GM12878 (cell line): ENCODE results near the gene NRSN1. TPM values are rescaled to one million over a fixed set of nuclear protein-coding genes. Genes with fewer than 3 reads are reported as not detected.
"Not testable (repeated sequence)": the region's sequence is repeated elsewhere in the genome, so short reads cannot be mapped to it uniquely, and the experiment has no call there.

Experiments
- ATAC-seq: fragments of 200-7000 bp; cut with Tn5 transposase; 3 replicates; pipeline ENCODE4 v1.9.1; 2020; ENCODE audit warnings: mild to moderate bottlenecking, moderate library complexity
- BruUV-seq: library from RNA; stranded (reverse); fragments of 400-500 nt; replicated peaks from 2 replicates; lab custom pipeline; 2021; lab: Mats Ljungman, UMichigan
- CTCF ChIA-PET: fragments of 300-600 bp; sonication (Branson Sonifier 250); formaldehyde crosslinking; extraction: SDS; loops from one replicate; lab custom pipeline; 2021; ENCODE audit warnings: inconsistent platforms; lab: Yijun Ruan, JAX
- POLR2A ChIA-PET: fragments of 350-600 bp; formaldehyde crosslinking; extraction: SDS; loops from one replicate; lab custom pipeline; 2021; ENCODE audit warnings: inconsistent platforms; lab: Charles Lee
- RAD21 ChIA-PET: fragments of 300-600 bp; sonication (Branson Sonifier 250); formaldehyde crosslinking; loops from one replicate; lab custom pipeline; 2023; ENCODE audit warnings: antibody characterized with exemption; ENCODE audit not compliant: unreplicated experiment; lab: Charles Lee
- SMC1A ChIA-PET: fragments of 300-600 bp; sonication (Branson Sonifier 250); formaldehyde crosslinking; loops from one replicate; lab custom pipeline; 2023; ENCODE audit not compliant: unreplicated experiment, uncharacterized antibody; lab: Charles Lee
- DNase-seq: peaks from one replicate; pipeline ENCODE4 v3.0.0-alpha.2; 2011; ENCODE audit warnings: low read depth, low spot score
- FAIRE-seq: peaks from 3 replicates; lab custom pipeline; 2011; peaks lifted over from hg19 to GRCh38; lab: Jason Lieb, UNC
- H2AFZ ChIP-seq: 2 replicates; pipeline ENCODE4 v1.6.0; 2011; ENCODE audit warnings: low read depth, low read length, control low read depth; ENCODE audit not compliant: control insufficient read depth
- H3K27ac ChIP-seq: 2 replicates; pipeline ENCODE4 v1.5.1; 2011; ENCODE audit warnings: control low read depth; ENCODE audit not compliant: control insufficient read depth, insufficient read depth
- H3K27me3 ChIP-seq, 2 experiments: replicated peaks in 1 of 2; 2 replicates each; pipeline versions ENCODE4 v1.6.0 to v1.6.1; 2011; ENCODE audit warnings: low read length in 1 of 2; ENCODE audit not compliant: control insufficient read depth in 2 of 2, insufficient read depth in 2 of 2
- H3K36me3 ChIP-seq, 2 experiments: 2 replicates each; pipeline ENCODE4 v1.5.1; 2011; ENCODE audit warnings: low read length in 1 of 2; ENCODE audit not compliant: control insufficient read depth in 2 of 2, insufficient read depth in 2 of 2
- H3K4me1 ChIP-seq: 2 replicates; pipeline ENCODE4 v1.6.1; 2011; ENCODE audit warnings: mild to moderate bottlenecking, low read length, moderate library complexity, mixed read lengths; ENCODE audit not compliant: control insufficient read depth, insufficient read depth
- H3K4me2 ChIP-seq: 2 replicates; pipeline ENCODE4 v1.6.0; 2011; ENCODE audit warnings: control low read depth; ENCODE audit not compliant: control insufficient read depth, insufficient read depth
- H3K4me3 ChIP-seq: fragments of 200-600 bp; sonication (generic); 2 replicates; pipeline ENCODE4 v1.5.1; 2016
- H3K79me2 ChIP-seq: 2 replicates; pipeline ENCODE4 v1.6.0; 2011; ENCODE audit warnings: low read length; ENCODE audit not compliant: control insufficient read depth, insufficient read depth
- H3K9ac ChIP-seq: 2 replicates; pipeline ENCODE4 v1.8.0; 2011; ENCODE audit warnings: low read length, control low read depth, mixed read lengths; ENCODE audit not compliant: control insufficient read depth, insufficient read depth
- H3K9me3 ChIP-seq: replicated peaks from 3 replicates; pipeline ENCODE4 v1.5.1; 2011; ENCODE audit warnings: mild to moderate bottlenecking, low read length; ENCODE audit not compliant: control insufficient read depth, insufficient read depth
- H4K20me1 ChIP-seq: 2 replicates; pipeline ENCODE4 v1.6.0; 2011; ENCODE audit not compliant: control insufficient read depth, insufficient read depth
- CBX3 ChIP-seq: fragments of 200-600 bp; sonication (generic); IDR thresholded peaks from 2 replicates; pipeline ENCODE4 v1.6.1; 2016; ENCODE audit warnings: low read depth, borderline replicate concordance
- CHD1 ChIP-seq: IDR thresholded peaks from 2 replicates; pipeline ENCODE4 v1.6.1; 2012; ENCODE audit warnings: low read depth, low read length, improper control_type of control experiment
- CHD2 ChIP-seq: IDR thresholded peaks from 2 replicates; pipeline ENCODE4 v1.6.1; 2011; ENCODE audit warnings: low read depth, low read length, improper control_type of control experiment, borderline replicate concordance
- FOXK2 ChIP-seq: fragments of 450-650 bp; IDR thresholded peaks from 2 replicates; pipeline ENCODE4 v1.6.1; 2017; ENCODE audit warnings: mild to moderate bottlenecking, moderate library complexity
- JUNB ChIP-seq: IDR thresholded peaks from 2 replicates; pipeline ENCODE4 v1.6.1; 2016; ENCODE audit warnings: antibody characterized with exemption, mild to moderate bottlenecking
- MTA3 ChIP-seq: IDR thresholded peaks from 2 replicates; pipeline ENCODE4 v1.6.1; 2012; ENCODE audit warnings: low read length, inconsistent platforms, borderline replicate concordance
- NFYB ChIP-seq: IDR thresholded peaks from 2 replicates; pipeline ENCODE4 v1.6.1; 2011; ENCODE audit warnings: low read depth, mild to moderate bottlenecking, low read length, improper control_type of control experiment, moderate library complexity; ENCODE audit not compliant: insufficient read depth
- NR2C2 ChIP-seq: IDR thresholded peaks from 2 replicates; pipeline ENCODE4 v1.6.1; 2011; ENCODE audit warnings: borderline replicate concordance, low read depth; ENCODE audit not compliant: control insufficient read depth, insufficient read length
- RFX5 ChIP-seq: IDR thresholded peaks from 2 replicates; pipeline ENCODE4 v1.6.1; 2011; ENCODE audit warnings: low read depth, low read length, improper control_type of control experiment
- SUZ12 ChIP-seq: fragments of 200-600 bp; sonication (generic); IDR thresholded peaks from one replicate; pipeline ENCODE4 v1.6.1; 2018; ENCODE audit warnings: antibody characterized with exemption, mild to moderate bottlenecking; ENCODE audit not compliant: unreplicated experiment
- ZZZ3 ChIP-seq: IDR thresholded peaks from 2 replicates; pipeline ENCODE4 v1.6.1; 2011; ENCODE audit warnings: low read depth; ENCODE audit not compliant: control insufficient read depth, insufficient read length
- WGBS: methylation state at CpG from one replicate; pipeline ENCODE4 v1.1.6; 2016; ENCODE audit warnings: low lambda C conversion rate; ENCODE audit not compliant: insufficient replicate concordance, insufficient coverage; ENCODE audit errors: missing lambda C conversion rate; 5-methylcytosine and 5-hydroxymethylcytosine counted together
- in situ Hi-C: fragments of 300-500 bp; cut with MboI; formaldehyde crosslinking; loops from 9 replicates; pipeline ENCODE4 v1.14.3; 2018; ENCODE audit warnings: mixed read lengths
- intact Hi-C: fragments of 100-400 bp; cut with micrococcal nuclease; formaldehyde crosslinking; loops from one replicate; pipeline ENCODE4 v1.14.2; 2022; ENCODE audit not compliant: unreplicated experiment
- polyA plus RNA-seq, 11 experiments: library from polyadenylated mRNA; depleted of rRNA in 4 of 11; unstranded in 6 of 11; stranded (reverse) in 5 of 11; fragments of >200 nt; fragmentation: Nextera tagmentation in 4 of 11; fragmentation: Illumina TruSeq in 1 of 11; extraction: Ambion mirVana in 4 of 11; extraction: Trizol in 1 of 11; gene quantifications; 1 replicate in 1 of 11; 2 replicates in 10 of 11; pipeline versions ENCODE4 v1.2.1 to v1.2.3, GENCODE V29; 2011 to 2016; ENCODE audit warnings: inconsistent platforms in 2 of 11, missing spikeins in 2 of 11, low read depth in 1 of 11
- total RNA-seq, 4 experiments: library from RNA; depleted of rRNA in 3 of 4; stranded (reverse); fragments of >200 nt in 3 of 4; fragmentation: Illumina TruSeq in 1 of 4; extraction: Trizol in 1 of 4; gene quantifications; 2 replicates each; pipeline versions ENCODE4 v1.2.1 to v1.2.3, GENCODE V29; 2013 to 2021
- TF ChIP-seq, protein P1 (sequence below): IDR thresholded peaks from 2 replicates; pipeline ENCODE4 v1.6.1; 2012; ENCODE audit warnings: improper control_type of control experiment, low read depth, low read length; ENCODE audit not compliant: insufficient replicate concordance

NRSN1 gene
- total and polyA plus RNA-seq, 10 of the 15 experiments (the other 5 are each of a cell fraction or from before 2014, with no cell fraction given), result not detected

DNA sequence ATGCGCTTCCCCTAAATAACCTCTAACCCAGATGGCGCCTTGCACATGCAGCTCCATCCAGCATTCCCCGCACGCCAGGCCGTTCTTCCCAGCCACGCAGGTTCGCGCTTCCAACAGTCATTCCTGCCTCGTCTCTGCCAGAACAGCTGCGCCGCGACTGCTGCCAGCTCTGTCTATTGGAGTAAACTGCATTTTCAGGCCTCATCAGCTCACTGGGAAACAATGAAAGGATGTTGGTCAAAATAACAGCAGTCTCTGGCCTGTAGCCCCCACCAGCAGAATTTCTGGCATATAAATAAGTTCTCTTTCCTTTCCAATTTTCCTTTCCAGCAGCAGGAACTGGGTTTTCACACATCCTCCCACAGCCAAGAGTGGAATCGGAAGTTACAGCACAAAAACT, 14.6 kb downstream of the NRSN1 start (continued):
- TF ChIP-seq FOXK2, result no peak
- no peak for TF ChIP-seq SUZ12
- TF ChIP-seq MTA3, result no peak

DNA sequence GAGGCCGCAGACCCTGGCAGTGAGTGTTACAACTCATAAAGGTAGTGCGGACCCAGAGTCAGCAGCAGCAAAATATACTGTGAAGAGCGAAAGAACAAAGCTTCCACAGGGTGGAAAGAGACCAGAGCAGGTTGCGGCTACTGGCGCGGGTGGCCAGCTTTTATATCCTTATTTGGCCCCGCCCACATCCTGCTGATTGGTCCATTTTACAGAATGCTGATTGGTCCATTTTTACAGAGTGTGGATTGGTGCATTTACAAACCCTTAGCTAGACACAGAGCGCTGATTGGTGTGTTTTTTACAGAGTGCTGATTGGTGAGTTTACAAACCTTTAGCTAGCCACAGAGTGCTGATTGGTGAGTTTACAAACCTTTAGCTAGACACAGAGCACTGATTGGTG, 16.7 kb downstream of the NRSN1 start:
- intact Hi-C loops, H3K79me2 ChIP-seq, H2AFZ ChIP-seq, RAD21 ChIA-PET, POLR2A ChIA-PET, H3K27ac ChIP-seq, ATAC-seq, BruUV-seq, DNase-seq, in situ Hi-C loops, H3K4me1 ChIP-seq, FAIRE-seq, H3K27me3 ChIP-seq, CTCF ChIA-PET, H3K9ac ChIP-seq, SMC1A ChIA-PET, H3K36me3 ChIP-seq, H3K9me3 ChIP-seq, H3K4me2 ChIP-seq, H4K20me1 ChIP-seq, H3K4me3 ChIP-seq: not testable (repeated sequence)
- peak; percentile 51 for TF ChIP-seq NFYB
- WGBS, result 64% methylated on average over 8 of the region's 8 CpGs

DNA sequence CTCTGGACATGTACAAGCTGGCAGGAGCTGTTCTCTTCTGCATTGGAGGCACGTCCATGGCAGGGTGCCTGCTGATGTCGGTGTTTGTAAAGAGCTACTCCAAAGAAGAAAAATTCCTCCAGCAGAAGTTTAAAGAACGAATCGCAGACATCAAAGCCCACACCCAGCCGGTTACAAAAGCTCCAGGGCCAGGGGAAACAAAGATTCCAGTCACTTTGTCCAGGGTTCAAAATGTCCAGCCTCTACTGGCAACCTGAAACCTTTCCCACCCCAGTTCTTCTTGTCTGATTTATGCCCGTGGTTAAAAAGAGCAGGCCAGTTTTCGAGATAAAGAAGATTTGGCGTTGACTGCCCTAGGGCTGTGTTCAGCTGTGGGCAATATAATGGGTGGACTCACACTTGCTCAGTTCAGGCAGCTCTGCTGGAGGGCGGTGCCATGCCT, 19.7 kb downstream of the NRSN1 start:
- ATAC-seq (no peak), FAIRE-seq (no peak), DNase-seq (no peak)
- Histone ChIP-seq H3K4me3 (no peak overlapping the region), H3K4me2 (no peak overlapping the region), H3K9me3 (no peaks in the 10 kb centered on the region; the same call in 2 of the 3 replicates), H3K27ac (no peak overlapping the region), H4K20me1 (no peaks in the 10 kb centered on the region), H3K9ac (no peak overlapping the region), H3K36me3 (no peaks in the 10 kb centered on the region), H3K4me1 (no peaks in the 10 kb centered on the region), H2AFZ (no peak overlapping the region), H3K79me2 (no peaks in the 10 kb centered on the region), H3K27me3 (no peaks in the 10 kb centered on the region)
- 40% methylated on average over 9 of the region's 9 CpGs for WGBS
- in situ Hi-C loops (no loop called here), intact Hi-C loops (no loop called here)
- SMC1A ChIA-PET, result no interaction called here
- CTCF ChIA-PET, result interaction anchor here (1.4 kb wide), 1 partner anchor 9 kb away, joined by 4 read pairs; no protein-coding TSS in a partner anchor
- POLR2A ChIA-PET, result no interaction called here
- BruUV-seq, result no TSS peak
- RAD21 ChIA-PET, result no interaction called here
- TF ChIP-seq CBX3 (no peak), ZZZ3 (no peak), JUNB (no peak), CHD2 (no peak), NR2C2 (no peak), RFX5 (no peak), MTA3 (no peak), CHD1 (no peak)
- TF ChIP-seq, protein P1, sequence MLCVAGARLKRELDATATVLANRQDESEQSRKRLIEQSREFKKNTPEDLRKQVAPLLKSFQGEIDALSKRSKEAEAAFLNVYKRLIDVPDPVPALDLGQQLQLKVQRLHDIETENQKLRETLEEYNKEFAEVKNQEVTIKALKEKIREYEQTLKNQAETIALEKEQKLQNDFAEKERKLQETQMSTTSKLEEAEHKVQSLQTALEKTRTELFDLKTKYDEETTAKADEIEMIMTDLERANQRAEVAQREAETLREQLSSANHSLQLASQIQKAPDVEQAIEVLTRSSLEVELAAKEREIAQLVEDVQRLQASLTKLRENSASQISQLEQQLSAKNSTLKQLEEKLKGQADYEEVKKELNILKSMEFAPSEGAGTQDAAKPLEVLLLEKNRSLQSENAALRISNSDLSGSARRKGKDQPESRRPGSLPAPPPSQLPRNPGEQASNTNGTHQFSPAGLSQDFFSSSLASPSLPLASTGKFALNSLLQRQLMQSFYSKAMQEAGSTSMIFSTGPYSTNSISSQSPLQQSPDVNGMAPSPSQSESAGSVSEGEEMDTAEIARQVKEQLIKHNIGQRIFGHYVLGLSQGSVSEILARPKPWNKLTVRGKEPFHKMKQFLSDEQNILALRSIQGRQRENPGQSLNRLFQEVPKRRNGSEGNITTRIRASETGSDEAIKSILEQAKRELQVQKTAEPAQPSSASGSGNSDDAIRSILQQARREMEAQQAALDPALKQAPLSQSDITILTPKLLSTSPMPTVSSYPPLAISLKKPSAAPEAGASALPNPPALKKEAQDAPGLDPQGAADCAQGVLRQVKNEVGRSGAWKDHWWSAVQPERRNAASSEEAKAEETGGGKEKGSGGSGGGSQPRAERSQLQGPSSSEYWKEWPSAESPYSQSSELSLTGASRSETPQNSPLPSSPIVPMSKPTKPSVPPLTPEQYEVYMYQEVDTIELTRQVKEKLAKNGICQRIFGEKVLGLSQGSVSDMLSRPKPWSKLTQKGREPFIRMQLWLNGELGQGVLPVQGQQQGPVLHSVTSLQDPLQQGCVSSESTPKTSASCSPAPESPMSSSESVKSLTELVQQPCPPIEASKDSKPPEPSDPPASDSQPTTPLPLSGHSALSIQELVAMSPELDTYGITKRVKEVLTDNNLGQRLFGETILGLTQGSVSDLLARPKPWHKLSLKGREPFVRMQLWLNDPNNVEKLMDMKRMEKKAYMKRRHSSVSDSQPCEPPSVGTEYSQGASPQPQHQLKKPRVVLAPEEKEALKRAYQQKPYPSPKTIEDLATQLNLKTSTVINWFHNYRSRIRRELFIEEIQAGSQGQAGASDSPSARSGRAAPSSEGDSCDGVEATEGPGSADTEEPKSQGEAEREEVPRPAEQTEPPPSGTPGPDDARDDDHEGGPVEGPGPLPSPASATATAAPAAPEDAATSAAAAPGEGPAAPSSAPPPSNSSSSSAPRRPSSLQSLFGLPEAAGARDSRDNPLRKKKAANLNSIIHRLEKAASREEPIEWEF, result no peak
